Mesothelial cell of epicardium (in vitro differentiated cells): ENCODE results near the gene BMP6. TPM values are rescaled to one million over a fixed set of nuclear protein-coding genes. Genes with fewer than 3 reads are reported as not detected.
A peak's percentile ranks its signal among the peaks of the same experiment; 100 is the strongest.

Source experiments
- DNase-seq, 2 experiments: peaks; one replicate each; pipeline ENCODE4 v3.0.0; 2021; ENCODE audit warnings: low spot score in 2 of 2; ENCODE audit not compliant: unreplicated experiment in 2 of 2
- H3K27ac Mint-ChIP-seq: 2 replicates; pipeline ENCODE4 v1.8.0; 2021; ENCODE audit warnings: mixed read lengths
- H3K27me3 Mint-ChIP-seq: 2 replicates; pipeline ENCODE4 v1.8.0; 2021; ENCODE audit warnings: low read depth, mixed read lengths
- H3K36me3 Mint-ChIP-seq: 2 replicates; pipeline ENCODE4 v1.8.0; 2021; ENCODE audit warnings: mixed read lengths
- H3K4me1 Mint-ChIP-seq: 2 replicates; pipeline ENCODE4 v1.8.0; 2021; ENCODE audit warnings: mixed read lengths
- H3K4me3 Mint-ChIP-seq: 2 replicates; pipeline ENCODE4 v1.8.0; 2021; ENCODE audit warnings: mild to moderate bottlenecking, moderate library complexity, mixed read lengths
- H3K9me3 Mint-ChIP-seq: 2 replicates; pipeline ENCODE4 v1.8.0; 2021; ENCODE audit warnings: mixed read lengths
- CTCF ChIP-seq: fragments of 200-600 bp; sonication (generic); IDR thresholded peaks from one replicate; pipeline ENCODE4 v1.5.0; 2021; ENCODE audit warnings: antibody characterized with exemption; ENCODE audit not compliant: unreplicated experiment
- total RNA-seq: library from RNA; stranded (reverse); gene quantifications from 3 replicates; pipeline ENCODE4 v1.2.1, GENCODE V29; 2021

BMP6 gene
- total RNA-seq, 1 donor from 2014 or later, result 3.6 TPM

GRCh38 chr6:7907159-7907558 is 181.3 kb downstream of the BMP6 start:
- H3K4me1 Mint-ChIP-seq, result peaks cover 16% of the 10 kb centered on the region
- H3K27me3 Mint-ChIP-seq, result no peaks in the 10 kb centered on the region
- no peak for TF ChIP-seq CTCF
- no peaks in the 10 kb centered on the region for H3K9me3 Mint-ChIP-seq
- H3K27ac Mint-ChIP-seq, result no peak overlapping the region
- H3K4me3 Mint-ChIP-seq, result no peak overlapping the region
- DNase-seq, result no peak
- peaks cover 8% of the 10 kb centered on the region for H3K36me3 Mint-ChIP-seq

GRCh38 chr6:7909323-7910276 is 183.7 kb downstream of the BMP6 start:
- peak overlapping the region; percentile 44 for H3K27ac Mint-ChIP-seq
- DNase-seq, result peak in 1 of 2 experiments; percentile 61
- H3K4me1 Mint-ChIP-seq, result peaks cover 16% of the 10 kb centered on the region
- TF ChIP-seq CTCF, result no peak
- no peaks in the 10 kb centered on the region for H3K9me3 Mint-ChIP-seq
- peak overlapping the region; percentile 76 for H3K4me3 Mint-ChIP-seq
- no peaks in the 10 kb centered on the region for H3K27me3 Mint-ChIP-seq
- no peaks in the 10 kb centered on the region for H3K36me3 Mint-ChIP-seq

GRCh38 chr6:7910298-7910653 is 184.4 kb downstream of the BMP6 start:
- Mint-ChIP-seq H3K4me1 (peaks cover 16% of the 10 kb centered on the region), H3K27me3 (no peaks in the 10 kb centered on the region), H3K9me3 (no peaks in the 10 kb centered on the region), H3K4me3 (no peak overlapping the region), H3K36me3 (no peaks in the 10 kb centered on the region), H3K27ac (no peak overlapping the region)
- no peak for DNase-seq
- TF ChIP-seq CTCF, result no peak

- peak within 1 kb of the TSS; percentile 76 for H3K27ac Mint-ChIP-seq
Measured at GRCh38 chr6:7910654-7911344, 184.9 kb downstream of the BMP6 start, which contains the start of gene TXNDC5. TXNDC5 (minus strand) TSS chr6:7910788; CDS start chr6:7910776, 12 bp downstream.

GRCh38 chr6:7911345-7911725 is 185.4 kb downstream of the BMP6 start:
- H3K9me3 Mint-ChIP-seq, result no peaks in the 10 kb centered on the region
- H3K27me3 Mint-ChIP-seq, result peaks cover 2% of the 10 kb centered on the region
- no peak overlapping the region for H3K4me3 Mint-ChIP-seq
- H3K4me1 Mint-ChIP-seq, result peaks cover 16% of the 10 kb centered on the region
- no peaks in the 10 kb centered on the region for H3K36me3 Mint-ChIP-seq
- TF ChIP-seq CTCF, result no peak
- peak overlapping the region; percentile 76 for H3K27ac Mint-ChIP-seq
- DNase-seq, result no peak

More at GRCh38 chr6:7910654-7911344, 184.9 kb downstream of the BMP6 start, which contains the start of gene TXNDC5:
- no peaks in the 10 kb centered on the region for H3K36me3 Mint-ChIP-seq
- H3K4me3 Mint-ChIP-seq, result peak within 1 kb of the TSS; percentile 76
- H3K27me3 Mint-ChIP-seq, result no peaks in the 10 kb centered on the region
- peaks cover 16% of the 10 kb centered on the region for H3K4me1 Mint-ChIP-seq
- no peaks in the 10 kb centered on the region for H3K9me3 Mint-ChIP-seq
- no peak for TF ChIP-seq CTCF
- DNase-seq, result peak; percentile 75
